ENCODE results near the gene OPA3.

Gene OPA3

GRCh38 chr19:45505151-45505995 lies 79.2 kb downstream of the OPA3 start:
- H3K4me1 Mint-ChIP-seq (ENCODE audit: low read depth) = peaks cover 17% of the 10 kb centered on the region
- peaks cover 12% of the 10 kb centered on the region for H3K36me3 Mint-ChIP-seq (ENCODE audit: low read depth)
- H3K27ac Mint-ChIP-seq = peak overlapping the region; percentile 75
- no peak for DNase-seq (ENCODE audit: low spot score)
- H3K4me3 Mint-ChIP-seq = peak overlapping the region; percentile 80
- H3K9me3 Mint-ChIP-seq = no peaks in the 10 kb centered on the region
- H3K27me3 Mint-ChIP-seq (ENCODE audit: low read depth) = no peaks in the 10 kb centered on the region

- peaks cover 8% of the 10 kb centered on the region for H3K36me3 Mint-ChIP-seq (ENCODE audit: low read depth)
- no peak overlapping the region for H3K27ac Mint-ChIP-seq
- H3K27me3 Mint-ChIP-seq (ENCODE audit: low read depth) = peaks cover 5% of the 10 kb centered on the region
- no peak for DNase-seq (ENCODE audit: low spot score)
- H3K4me1 Mint-ChIP-seq (ENCODE audit: low read depth) = peaks cover 16% of the 10 kb centered on the region
- no peak overlapping the region for H3K4me3 Mint-ChIP-seq
- H3K9me3 Mint-ChIP-seq = no peaks in the 10 kb centered on the region
These were observed 80.7 kb downstream of the OPA3 start for GRCh38 chr19:45503909-45504308.

- no peak for DNase-seq (ENCODE audit: low spot score)
- Mint-ChIP-seq H3K4me3 (no peak overlapping the region), H3K27me3 (ENCODE audit: low read depth) (peaks cover 15% of the 10 kb centered on the region), H3K27ac (no peak overlapping the region), H3K9me3 (no peaks in the 10 kb centered on the region), H3K36me3 (ENCODE audit: low read depth) (peaks cover 6% of the 10 kb centered on the region), H3K4me1 (ENCODE audit: low read depth) (peaks cover 27% of the 10 kb centered on the region)
These were observed 82.5 kb downstream of the OPA3 start for GRCh38 chr19:45502111-45502510.

- Mint-ChIP-seq H3K9me3 (no peaks in the 10 kb centered on the region), H3K36me3 (ENCODE audit: low read depth) (peaks cover 6% of the 10 kb centered on the region), H3K27ac (no peak overlapping the region), H3K4me3 (no peak overlapping the region), H3K4me1 (ENCODE audit: low read depth) (peaks cover 29% of the 10 kb centered on the region), H3K27me3 (ENCODE audit: low read depth) (peaks cover 17% of the 10 kb centered on the region)
- DNase-seq (ENCODE audit: low spot score) = no peak
These were observed 82.9 kb downstream of the OPA3 start for GRCh38 chr19:45501730-45502014.

- H3K27me3 Mint-ChIP-seq (ENCODE audit: low read depth) = peaks cover 18% of the 10 kb centered on the region
- no peak overlapping the region for H3K27ac Mint-ChIP-seq
- H3K4me1 Mint-ChIP-seq (ENCODE audit: low read depth) = peaks cover 26% of the 10 kb centered on the region
- no peaks in the 10 kb centered on the region for H3K9me3 Mint-ChIP-seq
- DNase-seq (ENCODE audit: low spot score) = no peak
- H3K36me3 Mint-ChIP-seq (ENCODE audit: low read depth) = peaks cover 6% of the 10 kb centered on the region
- H3K4me3 Mint-ChIP-seq = peak overlapping the region; percentile 27
These were observed 83.5 kb downstream of the OPA3 start for GRCh38 chr19:45500918-45501729.

- H3K27me3 Mint-ChIP-seq (ENCODE audit: low read depth) = peaks cover 29% of the 10 kb centered on the region
- peaks cover 22% of the 10 kb centered on the region for H3K4me1 Mint-ChIP-seq (ENCODE audit: low read depth)
- DNase-seq (ENCODE audit: low spot score) = peak; percentile 64
- H3K9me3 Mint-ChIP-seq = no peaks in the 10 kb centered on the region
- peak overlapping the region; percentile 47 for H3K4me3 Mint-ChIP-seq
- H3K36me3 Mint-ChIP-seq (ENCODE audit: low read depth) = peaks cover 6% of the 10 kb centered on the region
- peak overlapping the region; percentile 43 for H3K27ac Mint-ChIP-seq
These were observed 85.1 kb downstream of the OPA3 start for GRCh38 chr19:45499196-45500180.

GRCh38 chr19:45498411-45499195 lies 86.0 kb downstream of the OPA3 start, which contains the start of gene PPM1N:
TSS of gene PPM1N (plus strand) at chr19:45498443. CDS start at chr19:45498473, 30 bp downstream.
- peaks cover 29% of the 10 kb centered on the region for H3K27me3 Mint-ChIP-seq (ENCODE audit: low read depth)
- peak within 1 kb of the TSS; percentile 83 for H3K4me3 Mint-ChIP-seq
- no peaks in the 10 kb centered on the region for H3K9me3 Mint-ChIP-seq
- DNase-seq (ENCODE audit: low spot score) = peak; percentile 48
- peak within 1 kb of the TSS; percentile 66 for H3K27ac Mint-ChIP-seq
- peaks cover 22% of the 10 kb centered on the region for H3K4me1 Mint-ChIP-seq (ENCODE audit: low read depth)
- peaks cover 6% of the 10 kb centered on the region for H3K36me3 Mint-ChIP-seq (ENCODE audit: low read depth)

GRCh38 chr19:45497791-45498190 lies 86.8 kb downstream of the OPA3 start:
- Mint-ChIP-seq H3K4me3 (peak overlapping the region; percentile 55), H3K27me3 (ENCODE audit: low read depth) (peaks cover 29% of the 10 kb centered on the region), H3K4me1 (ENCODE audit: low read depth) (peaks cover 26% of the 10 kb centered on the region), H3K27ac (no peak overlapping the region), H3K9me3 (no peaks in the 10 kb centered on the region), H3K36me3 (ENCODE audit: low read depth) (peaks cover 6% of the 10 kb centered on the region)
- DNase-seq (ENCODE audit: low spot score) = no peak

GRCh38 chr19:45496349-45496953 lies 88.2 kb downstream of the OPA3 start:
- Mint-ChIP-seq H3K27me3 (ENCODE audit: low read depth) (peaks cover 29% of the 10 kb centered on the region), H3K4me3 (peak overlapping the region; percentile 48), H3K9me3 (no peaks in the 10 kb centered on the region), H3K4me1 (ENCODE audit: low read depth) (peaks cover 28% of the 10 kb centered on the region), H3K36me3 (ENCODE audit: low read depth) (peaks cover 6% of the 10 kb centered on the region), H3K27ac (no peak overlapping the region)
- peak; percentile 45 for DNase-seq (ENCODE audit: low spot score)

GRCh38 chr19:45495178-45495577 lies 89.4 kb downstream of the OPA3 start:
- Mint-ChIP-seq H3K36me3 (ENCODE audit: low read depth) (peaks cover 3% of the 10 kb centered on the region), H3K4me1 (ENCODE audit: low read depth) (peaks cover 28% of the 10 kb centered on the region), H3K27me3 (ENCODE audit: low read depth) (peaks cover 29% of the 10 kb centered on the region), H3K4me3 (peak overlapping the region; percentile 48), H3K9me3 (no peaks in the 10 kb centered on the region), H3K27ac (no peak overlapping the region)
- DNase-seq (ENCODE audit: low spot score) = no peak

GRCh38 chr19:45494261-45494916 lies 90.2 kb downstream of the OPA3 start:
- H3K4me1 Mint-ChIP-seq (ENCODE audit: low read depth) = peaks cover 24% of the 10 kb centered on the region
- H3K9me3 Mint-ChIP-seq = no peaks in the 10 kb centered on the region
- H3K27ac Mint-ChIP-seq = no peak overlapping the region
- H3K4me3 Mint-ChIP-seq = no peak overlapping the region
- no peak for DNase-seq (ENCODE audit: low spot score)
- peaks cover under 1% of the 10 kb centered on the region for H3K36me3 Mint-ChIP-seq (ENCODE audit: low read depth)
- peaks cover 27% of the 10 kb centered on the region for H3K27me3 Mint-ChIP-seq (ENCODE audit: low read depth)

Measured in T-helper 2 cell treated with Interferon-gamma antibody and Interleukin-4, amounts not matched to agents 5 μg/mL and 100 μg/mL, for 36 hours (primary cell).